Fibroblast of pulmonary artery (primary cell): ENCODE results near the gene ADAMTSL1.

Experiments used
- DNase-seq: peaks from one replicate; pipeline ENCODE4 v3.0.0-alpha.2; 2010; ENCODE audit warnings: low read depth
- H3K4me3 ChIP-seq: replicated peaks from 2 replicates; pipeline ENCODE4 v1.5.1; 2011; ENCODE audit warnings: low read depth, mild to moderate bottlenecking, control low read depth, low read length, moderate library complexity
- CTCF ChIP-seq: IDR thresholded peaks from 2 replicates; pipeline ENCODE4 v1.5.1; 2011; ENCODE audit warnings: mild to moderate bottlenecking, control low read depth, low read length, inconsistent platforms; ENCODE audit errors: missing control alignments

The ADAMTSL1 gene

DNA sequence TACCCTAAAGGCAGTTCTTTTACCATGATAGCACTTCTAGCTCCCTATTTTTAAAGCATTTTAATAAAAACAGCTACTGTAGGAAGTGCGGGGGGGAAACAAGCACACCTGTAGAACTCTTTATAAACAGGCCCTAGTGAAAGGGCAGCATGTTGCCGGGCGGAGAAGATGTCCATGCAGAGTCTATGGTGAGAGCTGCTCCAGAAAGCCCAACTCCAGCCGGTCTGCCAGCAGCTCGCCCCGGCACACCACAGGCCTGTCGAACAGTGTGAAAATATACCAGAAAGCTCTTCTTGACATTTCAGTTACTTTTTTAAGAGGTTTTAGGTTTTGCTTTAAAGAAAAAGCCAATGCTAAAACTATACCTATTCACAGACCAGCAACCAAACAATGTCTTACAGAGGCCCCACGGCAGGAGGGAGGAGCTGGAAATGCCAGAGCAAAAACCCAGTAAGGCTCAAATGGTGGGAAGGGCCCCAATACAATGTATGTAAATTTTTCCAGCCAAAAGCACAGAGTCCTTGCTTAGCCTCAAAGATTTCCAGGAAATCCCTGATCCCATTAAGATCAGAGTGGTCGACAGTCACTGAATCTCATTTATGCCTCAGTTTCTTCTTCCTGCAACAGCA, 437.9 kb downstream of the ADAMTSL1 start:
- no peak for TF ChIP-seq CTCF

DNA sequence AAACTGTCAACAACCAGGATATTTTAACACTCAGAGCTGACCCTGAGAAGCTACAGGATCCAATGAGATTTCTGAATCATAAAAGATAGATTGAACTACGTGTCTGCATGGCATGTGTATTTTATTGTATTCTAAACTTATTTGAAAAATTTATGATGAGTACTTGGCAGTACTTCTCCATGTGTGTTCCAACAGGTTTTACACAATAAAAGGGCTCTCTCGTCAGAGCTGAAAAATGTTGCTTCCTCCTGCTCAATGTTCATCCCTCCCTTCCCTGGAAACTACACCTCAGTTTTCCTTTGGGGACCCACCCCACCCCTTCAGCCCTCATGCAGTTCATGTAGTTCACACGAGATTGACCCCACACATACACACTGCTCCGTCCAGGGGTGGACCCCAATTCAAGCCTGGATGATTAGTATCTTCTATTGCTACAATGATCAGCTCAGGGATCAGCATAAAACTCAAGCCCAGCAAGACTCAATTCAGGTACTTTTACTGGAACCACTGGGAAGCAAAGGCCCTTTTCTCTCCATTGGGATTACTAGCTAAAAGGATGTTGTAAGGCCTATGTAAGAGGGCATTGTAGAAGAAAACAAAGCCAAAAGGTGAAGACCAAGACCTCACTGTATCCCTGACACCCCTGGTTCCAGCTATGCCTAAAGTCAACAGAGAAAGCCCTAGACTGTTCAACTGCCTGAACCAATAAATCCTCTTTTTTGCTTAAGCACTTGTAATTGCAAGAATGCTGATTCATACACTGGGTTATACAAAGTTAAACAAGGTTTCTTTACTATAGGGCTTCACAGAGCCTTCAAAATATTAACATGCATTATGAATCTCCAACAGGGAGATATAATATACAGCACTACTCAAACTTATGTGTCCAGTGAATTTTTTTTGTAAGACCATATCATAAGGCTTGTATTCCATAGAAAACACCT, 446.5 kb downstream of the ADAMTSL1 start:
- TF ChIP-seq CTCF = no peak
- no peak overlapping the region for H3K4me3 ChIP-seq
- DNase-seq = no peak

More for the DNA sequence above, 437.9 kb downstream of the ADAMTSL1 start:
- H3K4me3 ChIP-seq = no peak overlapping the region
- DNase-seq = no peak

GRCh38 chr9:18921366-18922075, 447.6 kb downstream of the ADAMTSL1 start:
- DNase-seq = no peak
- no peak overlapping the region for H3K4me3 ChIP-seq
- no peak for TF ChIP-seq CTCF

- no peak overlapping the region for H3K4me3 ChIP-seq
- no peak for TF ChIP-seq CTCF
- no peak for DNase-seq
These were observed 448.4 kb downstream of the ADAMTSL1 start for GRCh38 chr9:18922161-18922885.

DNA sequence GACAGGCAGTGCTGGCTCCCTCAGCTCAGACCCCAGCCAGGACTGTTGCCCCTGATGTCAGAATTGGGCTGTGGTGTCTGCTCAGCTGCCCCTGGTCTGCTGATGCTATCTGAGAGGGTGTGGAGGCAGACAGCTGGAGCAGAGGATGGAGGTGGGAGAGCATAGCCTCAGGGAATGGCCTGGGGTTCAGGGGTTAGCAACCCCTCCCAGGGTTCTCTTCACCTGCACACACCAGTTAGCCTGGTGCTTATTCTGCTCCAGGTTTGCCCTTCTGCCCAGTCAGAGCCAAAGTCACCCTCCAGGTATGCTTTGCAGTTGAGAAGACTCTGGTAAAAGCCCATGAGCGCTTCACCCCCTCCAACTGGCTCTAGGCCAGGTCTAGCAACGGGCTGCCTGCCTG, 449.2 kb downstream of the ADAMTSL1 start:
- H3K4me3 ChIP-seq = no peak overlapping the region
- no peak for DNase-seq
- no peak for TF ChIP-seq CTCF

DNA sequence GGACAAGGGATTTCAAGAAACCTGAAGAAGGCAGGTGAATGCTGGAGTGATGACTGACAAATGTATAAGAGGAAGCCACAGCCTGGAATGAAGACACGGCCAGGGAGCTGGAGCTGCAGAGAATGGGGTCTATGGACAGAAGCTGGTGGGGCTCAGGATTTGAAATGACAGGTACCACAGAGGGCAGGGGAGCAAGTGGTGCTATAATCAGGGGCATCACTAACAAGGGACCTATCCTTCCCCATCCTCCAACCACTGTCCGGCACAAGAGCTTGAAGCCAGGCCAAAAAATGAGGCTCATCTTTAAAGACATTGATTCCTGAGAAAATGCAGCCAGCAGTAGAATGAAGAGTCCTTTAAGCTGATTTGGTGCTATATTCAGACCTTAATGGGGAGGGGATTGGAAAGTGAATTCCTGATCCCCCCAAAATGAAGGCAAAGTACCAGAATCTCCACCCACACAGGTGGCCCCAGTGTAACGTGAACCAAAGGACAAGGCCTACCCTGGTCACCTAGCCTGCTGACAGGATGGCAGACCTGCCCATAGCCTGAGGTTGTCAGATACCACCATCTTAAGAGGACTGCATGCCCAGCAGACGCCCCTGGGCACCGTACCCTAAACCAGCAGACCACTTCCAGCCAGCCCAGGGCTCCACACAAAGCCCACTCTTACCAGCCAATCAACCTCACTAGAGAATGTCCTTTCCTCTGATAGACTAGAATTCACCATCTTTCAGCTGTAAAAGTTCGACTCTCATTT, 449.9 kb downstream of the ADAMTSL1 start:
- no peak for DNase-seq
- H3K4me3 ChIP-seq = no peak overlapping the region
- no peak for TF ChIP-seq CTCF
